Lung (tissue), 12 donors: Measurements from ENCODE around the gene CIBAR2. TPM values are rescaled to one million over a fixed set of nuclear protein-coding genes. Genes with fewer than 3 reads are reported as not detected.

Experiments used
- ATAC-seq: fragments of 200-7000 bp; cut with Tn5 transposase; one replicate; pipeline ENCODE4 v1.9.1; 2020; ENCODE audit warnings: moderate number of reproducible peaks; ENCODE audit not compliant: insufficient read depth, low FRiP score
- DNase-seq, 3 donors: peaks; one replicate each; pipeline ENCODE4 v3.0.0-alpha.2; 2013 to 2017
- H3K27ac ChIP-seq, 2 donors: one replicate each; pipeline ENCODE4 v1.5.1; 2013; ENCODE audit warnings: mild to moderate bottlenecking in 2 of 2, moderate library complexity in 2 of 2, control low read depth in 1 of 2, inconsistent platforms in 1 of 2, low read depth in 1 of 2, low read length in 1 of 2
- H3K27me3 ChIP-seq, 3 donors: one replicate each; pipeline ENCODE4 v1.5.1; 2013; ENCODE audit warnings: low read length in 2 of 3; ENCODE audit not compliant: control insufficient read depth in 3 of 3, insufficient read depth in 3 of 3
- H3K36me3 ChIP-seq, 4 donors: one replicate each; pipeline ENCODE4 v1.5.1; 2013; ENCODE audit warnings: low read length in 4 of 4, mild to moderate bottlenecking in 1 of 4, moderate library complexity in 1 of 4; ENCODE audit not compliant: control insufficient read depth in 4 of 4, insufficient read depth in 4 of 4
- H3K4me1 ChIP-seq, 5 donors: one replicate each; pipeline ENCODE4 v1.5.1; 2013; ENCODE audit warnings: low read length in 5 of 5, mild to moderate bottlenecking in 2 of 5, moderate library complexity in 1 of 5; ENCODE audit not compliant: control insufficient read depth in 5 of 5, insufficient read depth in 5 of 5
- H3K4me3 ChIP-seq: one replicate; pipeline ENCODE4 v1.5.1; 2013; ENCODE audit warnings: mild to moderate bottlenecking, control low read depth, moderate library complexity
- H3K9ac ChIP-seq, 2 donors: one replicate each; pipeline ENCODE4 v1.5.1; 2013; ENCODE audit warnings: low read length in 2 of 2, control low read depth in 1 of 2; ENCODE audit not compliant: insufficient read depth in 1 of 2
- H3K9me3 ChIP-seq, 4 donors: one replicate each; pipeline ENCODE4 v1.5.1; 2013; ENCODE audit warnings: low read length in 3 of 4, mild to moderate bottlenecking in 1 of 4, moderate library complexity in 1 of 4; ENCODE audit not compliant: control insufficient read depth in 4 of 4, insufficient read depth in 3 of 4
- CTCF ChIP-seq: IDR thresholded peaks from 2 replicates; pipeline ENCODE4 v1.5.1; 2012; ENCODE audit warnings: mild to moderate bottlenecking; ENCODE audit errors: control extremely low read depth, extremely low read depth
- WGBS, 2 donors: extraction: QIAGEN DNeasy Blood & Tissue Kit; methylation state at CpG; one replicate each; pipeline ENCODE4 v1.1.7; 2013; 5-methylcytosine and 5-hydroxymethylcytosine counted together
- polyA plus RNA-seq, 2 donors: library from polyadenylated mRNA; stranded (reverse); fragments of 200-250 nt; gene quantifications; one replicate each; pipeline ENCODE4 v1.2.1, GENCODE V29; 2013
- total RNA-seq, 2 donors: library from RNA; depleted of rRNA in 1 of 2; stranded (reverse); fragments of >200 nt in 1 of 2; gene quantifications; one replicate each; pipeline ENCODE4 v1.2.1, GENCODE V29; 2014 to 2021
- donor health status: control.
- donor health status: control.
- donor health status: Bipolar disorder and iron deficiency.
- donor health status: healthy.
- donor health status: DM: yes; HTN: yes; CAD: no.

The CIBAR2 gene
- total and polyA plus RNA-seq, 4 donors, result 11.8 to 49.0 (median 18.9) TPM

- H3K4me3 ChIP-seq, result no peak overlapping the region
- WGBS, 2 donors, result 93 to 95% methylated on average over 10 of the region's 10 CpGs
- no peaks in the 10 kb centered on the region for H3K27me3 ChIP-seq
- H3K4me1 ChIP-seq, result peaks cover 0 to 24% (median 11%) of the 10 kb centered on the region in 5 donors
- TF ChIP-seq CTCF, result no peak
- H3K9ac ChIP-seq, result no peak overlapping the region
- no peak for ATAC-seq
- DNase-seq, result no peak
- H3K36me3 ChIP-seq, result no peaks in the 10 kb centered on the region
- H3K27ac ChIP-seq, result no peak overlapping the region
- H3K9me3 ChIP-seq, result no peaks in the 10 kb centered on the region
Measured at GRCh38 chr16:85145188-85145587, 32.9 kb upstream of the CIBAR2 start.

GRCh38 chr16:85144026-85144915 is 32.0 kb upstream of the CIBAR2 start:
- Histone ChIP-seq H3K9me3 (no peaks in the 10 kb centered on the region), H3K4me3 (no peak overlapping the region), H3K4me1 (peaks cover 0 to 24% (median 11%) of the 10 kb centered on the region in 5 donors), H3K27ac (peak overlapping the region in 1 of 2 donors; percentile 52), H3K36me3 (no peaks in the 10 kb centered on the region), H3K27me3 (no peaks in the 10 kb centered on the region), H3K9ac (no peak overlapping the region)
- TF ChIP-seq CTCF, result no peak
- no peak for ATAC-seq
- WGBS, 2 donors, result 73 to 84% methylated on average over 25 to 26 of the region's 26 CpGs
- no peak for DNase-seq

- H3K9me3 ChIP-seq, result no peaks in the 10 kb centered on the region
- no peak for TF ChIP-seq CTCF
- H3K4me1 ChIP-seq, result peaks cover 0 to 30% (median 15%) of the 10 kb centered on the region in 5 donors
- no peak overlapping the region for H3K4me3 ChIP-seq
- H3K36me3 ChIP-seq, result no peaks in the 10 kb centered on the region
- H3K27me3 ChIP-seq, result no peaks in the 10 kb centered on the region
- no peak overlapping the region for H3K27ac ChIP-seq
- DNase-seq (no peak), ATAC-seq (no peak)
- WGBS, 2 donors, result 63 to 74% methylated on average over 19 of the region's 19 CpGs
- no peak overlapping the region for H3K9ac ChIP-seq
Measured at GRCh38 chr16:85142771-85143211, 30.5 kb upstream of the CIBAR2 start.
